Kidney epithelial cell (primary cell): ENCODE measurements around the gene FBXL13. TPM values are rescaled to one million over a fixed set of nuclear protein-coding genes. Genes with fewer than 3 reads are reported as not detected.

Source experiments
- DNase-seq: peaks from one replicate; pipeline ENCODE4 v3.0.0-alpha.2; 2010; ENCODE audit warnings: low read depth
- H3K27me3 ChIP-seq: 2 replicates; pipeline ENCODE4 v1.6.0; 2011; ENCODE audit warnings: low read length; ENCODE audit not compliant: control insufficient read depth, insufficient read depth
- H3K36me3 ChIP-seq: 2 replicates; pipeline ENCODE4 v1.5.1; 2011; ENCODE audit warnings: low read length; ENCODE audit not compliant: control insufficient read depth, insufficient read depth
- H3K4me3 ChIP-seq: 2 replicates; pipeline ENCODE4 v1.5.1; 2011; ENCODE audit warnings: low read depth, mild to moderate bottlenecking, control low read depth, low read length
- total RNA-seq: library from RNA; depleted of rRNA; stranded (reverse); fragments of >200 nt; gene quantifications from 2 replicates; pipeline ENCODE4 v1.2.3, GENCODE V29; 2015
- TF ChIP-seq, protein P1 (sequence below): IDR thresholded peaks from 2 replicates; pipeline ENCODE4 v1.5.1; 2011; ENCODE audit warnings: mild to moderate bottlenecking, moderate library complexity, low read length, control low read depth, inconsistent platforms; ENCODE audit not compliant: insufficient read depth, poor library complexity, severe bottlenecking

Gene FBXL13
- total RNA-seq, 1 donor from 2014 or later: 3.1 TPM

DNA sequence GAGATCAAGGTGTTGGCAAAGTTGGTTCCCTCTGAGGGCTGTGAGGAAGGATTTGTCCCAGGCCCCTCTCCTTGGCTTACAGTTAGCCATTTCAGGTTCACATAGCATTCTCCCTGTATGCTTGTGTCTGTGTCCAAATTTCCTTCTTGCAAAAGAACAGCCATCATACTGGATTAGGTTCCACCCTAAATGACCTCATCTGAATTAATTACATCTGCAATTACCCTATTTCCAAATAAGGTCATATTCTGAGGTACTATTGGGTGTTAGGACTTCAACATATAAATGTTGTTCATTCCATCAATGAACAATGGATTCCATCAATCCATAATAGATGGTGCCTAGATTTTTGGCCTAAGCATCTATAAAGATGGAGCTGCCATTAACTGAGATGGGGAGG, 178.0 kb downstream of the FBXL13 start:
- TF ChIP-seq, protein P1, sequence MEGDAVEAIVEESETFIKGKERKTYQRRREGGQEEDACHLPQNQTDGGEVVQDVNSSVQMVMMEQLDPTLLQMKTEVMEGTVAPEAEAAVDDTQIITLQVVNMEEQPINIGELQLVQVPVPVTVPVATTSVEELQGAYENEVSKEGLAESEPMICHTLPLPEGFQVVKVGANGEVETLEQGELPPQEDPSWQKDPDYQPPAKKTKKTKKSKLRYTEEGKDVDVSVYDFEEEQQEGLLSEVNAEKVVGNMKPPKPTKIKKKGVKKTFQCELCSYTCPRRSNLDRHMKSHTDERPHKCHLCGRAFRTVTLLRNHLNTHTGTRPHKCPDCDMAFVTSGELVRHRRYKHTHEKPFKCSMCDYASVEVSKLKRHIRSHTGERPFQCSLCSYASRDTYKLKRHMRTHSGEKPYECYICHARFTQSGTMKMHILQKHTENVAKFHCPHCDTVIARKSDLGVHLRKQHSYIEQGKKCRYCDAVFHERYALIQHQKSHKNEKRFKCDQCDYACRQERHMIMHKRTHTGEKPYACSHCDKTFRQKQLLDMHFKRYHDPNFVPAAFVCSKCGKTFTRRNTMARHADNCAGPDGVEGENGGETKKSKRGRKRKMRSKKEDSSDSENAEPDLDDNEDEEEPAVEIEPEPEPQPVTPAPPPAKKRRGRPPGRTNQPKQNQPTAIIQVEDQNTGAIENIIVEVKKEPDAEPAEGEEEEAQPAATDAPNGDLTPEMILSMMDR: no peak
- H3K27me3 ChIP-seq: no peaks in the 10 kb centered on the region
- H3K36me3 ChIP-seq: no peaks in the 10 kb centered on the region
- DNase-seq: no peak
- no peak overlapping the region for H3K4me3 ChIP-seq

DNA sequence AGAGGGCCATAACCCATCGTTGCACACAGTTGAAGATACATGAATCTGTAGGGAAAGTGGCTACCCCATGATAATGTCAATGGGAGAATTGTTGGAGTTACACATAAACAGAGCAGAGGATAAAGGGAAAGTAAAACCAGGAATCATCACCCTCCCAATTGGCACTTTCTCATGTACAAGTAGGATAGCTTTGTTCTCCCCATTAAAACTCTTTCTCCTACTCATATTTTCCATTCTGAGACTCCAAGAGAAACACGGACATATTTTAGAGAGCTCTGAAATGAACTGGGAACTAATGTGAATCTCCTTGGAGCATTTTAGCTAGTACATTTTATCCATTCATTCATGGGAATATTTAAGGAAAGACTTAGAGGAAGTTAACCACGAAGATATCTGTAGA, 179.0 kb downstream of the FBXL13 start:
- no peaks in the 10 kb centered on the region for H3K27me3 ChIP-seq
- no peaks in the 10 kb centered on the region for H3K36me3 ChIP-seq
- TF ChIP-seq, protein P1: no peak
- H3K4me3 ChIP-seq: no peak overlapping the region
- no peak for DNase-seq

DNA sequence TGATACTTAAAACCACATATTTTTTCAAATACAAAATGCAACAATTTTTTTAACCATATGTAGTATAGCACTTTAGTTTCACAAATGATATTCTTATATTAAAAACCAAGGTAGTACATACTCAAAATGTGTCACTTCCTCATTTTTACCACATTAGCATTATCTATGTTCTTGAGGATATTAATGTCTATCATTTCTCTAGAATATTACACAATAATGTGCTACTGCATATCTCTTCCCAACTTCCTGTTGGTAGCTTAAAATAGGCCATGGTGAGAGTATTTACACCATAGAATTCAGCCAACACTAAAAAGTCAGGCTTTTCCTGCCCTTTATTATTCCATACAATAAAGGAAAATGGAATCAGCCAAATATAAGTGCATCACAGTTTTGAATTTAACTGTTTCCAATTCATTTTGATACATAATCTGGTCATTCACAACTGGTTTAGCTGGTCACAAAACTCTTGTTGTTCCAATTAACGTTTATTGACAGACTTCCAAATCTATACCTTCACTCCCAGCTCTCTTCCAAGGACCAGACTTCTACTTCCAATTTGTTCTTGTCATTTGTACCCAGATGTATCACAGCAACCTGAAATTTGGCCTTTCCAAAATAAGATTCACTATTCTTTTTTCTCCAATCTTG, 181.8 kb downstream of the FBXL13 start:
- TF ChIP-seq, protein P1: no peak
- DNase-seq: no peak

DNA sequence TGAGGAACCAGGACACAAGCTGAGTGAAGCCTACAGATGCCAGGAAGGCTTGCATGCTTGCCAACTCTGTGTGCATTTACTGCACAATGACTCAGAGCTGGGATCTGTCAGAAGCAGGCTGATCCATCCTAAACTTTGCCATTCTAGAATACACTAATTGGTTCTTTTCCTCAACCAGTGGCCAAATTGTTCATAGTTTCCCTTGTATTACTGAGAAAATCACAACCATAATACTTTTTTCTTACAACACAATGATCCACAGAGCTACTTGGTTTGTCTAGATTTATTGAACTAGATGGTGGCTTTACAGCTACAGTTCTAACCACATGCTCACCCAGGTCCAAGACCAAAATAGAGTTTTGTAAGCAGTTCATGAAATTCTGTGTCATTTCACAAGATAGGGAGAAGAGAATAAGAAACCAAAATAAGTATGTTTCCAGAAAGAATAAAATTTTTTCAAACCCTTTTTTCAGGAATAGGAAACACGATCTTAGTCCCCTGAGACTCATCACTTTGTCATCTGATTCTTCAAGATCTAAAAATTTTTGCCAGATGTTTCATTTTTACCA, 182.8 kb downstream of the FBXL13 start:
- DNase-seq: no peak
- TF ChIP-seq, protein P1: no peak
- no peaks in the 10 kb centered on the region for H3K36me3 ChIP-seq
- H3K27me3 ChIP-seq: no peaks in the 10 kb centered on the region
- no peak overlapping the region for H3K4me3 ChIP-seq

More for the DNA sequence above, 181.8 kb downstream of the FBXL13 start:
- no peaks in the 10 kb centered on the region for H3K36me3 ChIP-seq
- H3K4me3 ChIP-seq: no peak overlapping the region
- no peaks in the 10 kb centered on the region for H3K27me3 ChIP-seq

DNA sequence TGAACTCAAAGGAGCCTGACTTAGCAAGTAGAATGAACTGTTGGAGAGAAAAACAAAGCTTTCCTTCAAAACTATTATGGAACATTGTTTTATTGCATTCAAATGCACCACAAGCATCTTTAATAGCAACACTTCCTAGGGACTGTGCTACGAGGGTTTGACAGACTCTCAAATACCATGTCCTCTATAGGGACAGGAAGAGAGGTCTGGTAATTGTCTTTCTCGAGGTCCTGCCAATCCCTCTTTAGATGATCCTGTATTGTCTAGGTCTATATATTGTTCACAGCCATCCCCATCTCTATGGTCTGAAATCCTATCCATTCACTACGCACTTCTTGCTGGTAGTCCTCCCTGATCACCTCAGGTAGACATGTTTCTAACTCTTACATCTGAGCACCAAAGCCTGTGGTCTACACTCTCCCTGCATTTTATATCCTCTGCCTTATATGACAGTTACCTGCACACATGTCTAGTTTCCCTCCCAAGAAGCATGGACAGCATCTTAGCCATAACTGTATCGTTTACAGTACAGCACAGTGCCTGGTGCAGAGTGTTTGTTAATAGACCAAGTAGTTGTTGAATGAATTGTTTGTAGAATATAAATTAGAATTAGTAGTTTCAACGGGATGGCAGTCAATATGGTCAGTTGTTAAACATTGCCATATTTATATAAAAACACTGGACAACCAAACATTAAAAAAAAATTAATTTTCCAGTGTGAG, 183.5 kb downstream of the FBXL13 start:
- Histone ChIP-seq H3K27me3 (no peaks in the 10 kb centered on the region), H3K36me3 (no peaks in the 10 kb centered on the region), H3K4me3 (no peak overlapping the region)
- no peak for DNase-seq
- TF ChIP-seq, protein P1: no peak
